SK-N-MC (cell line): Measurements from ENCODE around the gene MTHFSD.

Experiments
- DNase-seq: peaks from one replicate; pipeline ENCODE4 v3.0.0-alpha.2; 2011; ENCODE audit warnings: low read depth, low spot score
- H3K27ac ChIP-seq: fragments of 200-600 bp; sonication (generic); 2 replicates; pipeline ENCODE4 v1.5.1; 2016; ENCODE audit warnings: mixed run types
- H3K36me3 ChIP-seq: fragments of 200-600 bp; sonication (generic); 2 replicates; pipeline ENCODE4 v1.6.1; 2017; ENCODE audit warnings: antibody characterized with exemption, low read length, mixed read lengths; ENCODE audit not compliant: insufficient read depth
- H3K4me3 ChIP-seq: fragments of 200-600 bp; sonication (generic); 2 replicates; pipeline ENCODE4 v1.5.1; 2016
- H3K9ac ChIP-seq: fragments of 200-600 bp; sonication (generic); 2 replicates; pipeline ENCODE4 v1.8.0; 2017; ENCODE audit warnings: mixed run types, mixed read lengths; ENCODE audit not compliant: insufficient read length
- H3K9me3 ChIP-seq: fragments of 200-600 bp; sonication (generic); 2 replicates; pipeline ENCODE4 v1.6.1; 2017; ENCODE audit warnings: low read depth, mild to moderate bottlenecking, antibody characterized with exemption, low read length, moderate library complexity, mixed read lengths
- EZH2 ChIP-seq: fragments of 200-600 bp; sonication (generic); IDR thresholded peaks from one replicate; pipeline ENCODE4 v1.6.1; 2017; ENCODE audit warnings: antibody characterized with exemption
- FOXP2 ChIP-seq: optimal IDR thresholded peaks from 2 replicates; pipeline ENCODE3; 2011; ENCODE audit warnings: mild to moderate bottlenecking, moderate library complexity; ENCODE audit not compliant: insufficient read depth; ENCODE audit errors: extremely low read length, control extremely low read depth
- POLR2AphosphoS5 ChIP-seq: IDR thresholded peaks from 2 replicates; pipeline ENCODE4 v1.6.1; 2012; ENCODE audit warnings: mild to moderate bottlenecking, low read depth, low read length, borderline replicate concordance

MTHFSD gene

GRCh38 chr16:86507173-86508027 lies 47.6 kb downstream of the MTHFSD start:
- no peak for DNase-seq

GRCh38 chr16:86505899-86506864 lies 48.9 kb downstream of the MTHFSD start:
- Histone ChIP-seq H3K27ac (no peak overlapping the region), H3K4me3 (no peak overlapping the region)

More at GRCh38 chr16:86507173-86508027, 47.6 kb downstream of the MTHFSD start:
- Histone ChIP-seq H3K27ac (no peak overlapping the region), H3K9me3 (no peaks in the 10 kb centered on the region), H3K36me3 (no peaks in the 10 kb centered on the region), H3K9ac (no peak overlapping the region), H3K4me3 (no peak overlapping the region)
- TF ChIP-seq FOXP2 (no peak), EZH2 (no peak), POLR2AphosphoS5 (no peak)

GRCh38 chr16:86505185-86505898 lies 49.7 kb downstream of the MTHFSD start:
- DNase-seq: no peak
- H3K9ac ChIP-seq: no peak overlapping the region
- H3K4me3 ChIP-seq: no peak overlapping the region
- TF ChIP-seq FOXP2: no peak
- no peak for TF ChIP-seq EZH2
- TF ChIP-seq POLR2AphosphoS5: no peak
- H3K27ac ChIP-seq: no peak overlapping the region
- H3K36me3 ChIP-seq: no peaks in the 10 kb centered on the region
- no peaks in the 10 kb centered on the region for H3K9me3 ChIP-seq

More at GRCh38 chr16:86505899-86506864, 48.9 kb downstream of the MTHFSD start:
- H3K36me3 ChIP-seq: no peaks in the 10 kb centered on the region
- H3K9me3 ChIP-seq: no peaks in the 10 kb centered on the region
- no peak overlapping the region for H3K9ac ChIP-seq
- TF ChIP-seq FOXP2 (no peak), EZH2 (no peak)
- DNase-seq: no peak

GRCh38 chr16:86504315-86505184 lies 50.5 kb downstream of the MTHFSD start:
- DNase-seq: no peak
- H3K4me3 ChIP-seq: no peak overlapping the region
- H3K9me3 ChIP-seq: no peaks in the 10 kb centered on the region

GRCh38 chr16:86503830-86504229 lies 51.2 kb downstream of the MTHFSD start:
- H3K9me3 ChIP-seq: no peaks in the 10 kb centered on the region
- no peak overlapping the region for H3K4me3 ChIP-seq
- TF ChIP-seq FOXP2 (no peak), POLR2AphosphoS5 (no peak), EZH2 (no peak)
- no peak for DNase-seq
- no peaks in the 10 kb centered on the region for H3K36me3 ChIP-seq
- no peak overlapping the region for H3K27ac ChIP-seq
- no peak overlapping the region for H3K9ac ChIP-seq

More at GRCh38 chr16:86504315-86505184, 50.5 kb downstream of the MTHFSD start:
- Histone ChIP-seq H3K36me3 (no peaks in the 10 kb centered on the region), H3K9ac (no peak overlapping the region), H3K27ac (no peak overlapping the region)
- TF ChIP-seq POLR2AphosphoS5 (no peak), EZH2 (peak; percentile 23), FOXP2 (no peak)

GRCh38 chr16:86502856-86503748 lies 51.9 kb downstream of the MTHFSD start:
- no peaks in the 10 kb centered on the region for H3K9me3 ChIP-seq
- H3K27ac ChIP-seq: no peak overlapping the region
- TF ChIP-seq POLR2AphosphoS5: no peak
- peak; percentile 20 for TF ChIP-seq EZH2
- TF ChIP-seq FOXP2: no peak
- H3K9ac ChIP-seq: no peak overlapping the region
- H3K36me3 ChIP-seq: no peaks in the 10 kb centered on the region
- H3K4me3 ChIP-seq: no peak overlapping the region
- DNase-seq: no peak
